Omental fat pad (tissue), 4 donors: ENCODE measurements around the gene FANCC. TPM values are rescaled to one million over a fixed set of nuclear protein-coding genes. Genes with fewer than 3 reads are reported as not detected.

ENCODE experiments used
- ATAC-seq: fragments of 150-250 bp; one replicate; pipeline ENCODE4 v1.9.1; 2016; ENCODE audit warnings: mild to moderate bottlenecking, moderate library complexity; ENCODE audit not compliant: low FRiP score
- DNase-seq: peaks from one replicate; pipeline ENCODE4 v3.0.0-alpha.2; 2019; ENCODE audit warnings: low spot score
- total RNA-seq, 4 donors: library from RNA; depleted of rRNA; stranded (reverse); fragments of >200 nt; gene quantifications; one replicate each; pipeline ENCODE4 v1.1.0, GENCODE V29; 2016
- TF ChIP-seq, protein P1 (sequence below), 3 donors: fragments of 450-650 bp; IDR thresholded peaks; one replicate each; pipeline ENCODE4 v1.5.1; 2016 to 2017; ENCODE audit warnings: antibody characterized with exemption in 3 of 3, mild to moderate bottlenecking in 3 of 3, moderate library complexity in 2 of 3

Gene FANCC
- total RNA-seq, 4 donors from 2014 or later = 4.6 to 6.8 (median 6.1) TPM

DNA sequence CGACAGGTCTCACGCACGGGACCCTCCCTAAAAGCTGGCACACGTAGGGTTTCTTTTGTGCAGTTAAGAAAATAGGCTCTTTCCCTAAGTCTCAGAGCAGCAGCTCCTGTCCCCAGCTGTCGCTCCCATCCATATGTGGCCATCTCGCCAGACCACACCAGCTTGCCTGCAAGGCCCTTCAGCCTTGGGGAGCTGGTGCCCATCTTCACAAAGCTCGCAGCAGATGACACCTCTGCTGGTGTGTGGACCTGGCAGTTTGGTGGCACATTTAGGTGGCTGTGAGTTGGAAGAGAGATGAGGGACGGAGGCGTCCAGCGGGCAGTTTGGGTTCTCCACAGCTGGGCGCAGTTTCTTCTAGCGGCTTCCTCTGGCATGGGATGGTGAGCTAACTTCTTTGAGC, 239.0 kb downstream of the FANCC start:
- TF ChIP-seq, protein P1, sequence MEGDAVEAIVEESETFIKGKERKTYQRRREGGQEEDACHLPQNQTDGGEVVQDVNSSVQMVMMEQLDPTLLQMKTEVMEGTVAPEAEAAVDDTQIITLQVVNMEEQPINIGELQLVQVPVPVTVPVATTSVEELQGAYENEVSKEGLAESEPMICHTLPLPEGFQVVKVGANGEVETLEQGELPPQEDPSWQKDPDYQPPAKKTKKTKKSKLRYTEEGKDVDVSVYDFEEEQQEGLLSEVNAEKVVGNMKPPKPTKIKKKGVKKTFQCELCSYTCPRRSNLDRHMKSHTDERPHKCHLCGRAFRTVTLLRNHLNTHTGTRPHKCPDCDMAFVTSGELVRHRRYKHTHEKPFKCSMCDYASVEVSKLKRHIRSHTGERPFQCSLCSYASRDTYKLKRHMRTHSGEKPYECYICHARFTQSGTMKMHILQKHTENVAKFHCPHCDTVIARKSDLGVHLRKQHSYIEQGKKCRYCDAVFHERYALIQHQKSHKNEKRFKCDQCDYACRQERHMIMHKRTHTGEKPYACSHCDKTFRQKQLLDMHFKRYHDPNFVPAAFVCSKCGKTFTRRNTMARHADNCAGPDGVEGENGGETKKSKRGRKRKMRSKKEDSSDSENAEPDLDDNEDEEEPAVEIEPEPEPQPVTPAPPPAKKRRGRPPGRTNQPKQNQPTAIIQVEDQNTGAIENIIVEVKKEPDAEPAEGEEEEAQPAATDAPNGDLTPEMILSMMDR (IDR thresholded peaks at IDR 0.05) = no peak
- ATAC-seq (no peak), DNase-seq (no peak)

DNA sequence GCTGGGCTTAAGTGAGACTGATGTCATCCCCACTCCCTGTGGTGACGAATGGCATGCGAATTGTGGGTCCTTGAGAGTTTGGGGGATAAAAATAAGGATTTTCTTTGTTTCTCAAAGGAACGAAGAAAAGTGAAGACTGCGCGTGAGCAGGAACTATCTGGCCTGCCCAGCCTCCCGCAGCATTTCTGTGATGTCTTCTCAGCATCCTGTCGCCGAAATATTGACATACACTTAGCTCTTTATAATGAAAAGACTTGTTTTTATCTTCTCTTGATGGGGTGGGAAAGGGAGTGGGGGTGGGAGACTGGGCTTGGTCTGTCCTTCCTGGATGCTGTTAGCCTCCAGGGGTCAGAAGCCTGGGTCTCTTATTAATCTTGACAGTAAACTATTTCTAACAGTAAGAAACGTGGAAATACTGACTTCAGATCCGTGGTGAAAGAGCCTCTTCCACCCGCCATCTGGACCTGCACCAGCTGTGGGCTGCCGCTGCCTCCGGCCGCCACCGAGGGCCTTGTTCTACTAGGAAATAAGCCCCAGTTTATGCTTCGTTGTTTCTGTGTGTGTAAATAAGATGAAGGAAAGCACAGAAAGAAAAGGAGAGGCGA, 239.6 kb downstream of the FANCC start:
- DNase-seq (no peak), ATAC-seq (no peak)
- TF ChIP-seq, protein P1 (IDR thresholded peaks at IDR 0.05) = no peak

DNA sequence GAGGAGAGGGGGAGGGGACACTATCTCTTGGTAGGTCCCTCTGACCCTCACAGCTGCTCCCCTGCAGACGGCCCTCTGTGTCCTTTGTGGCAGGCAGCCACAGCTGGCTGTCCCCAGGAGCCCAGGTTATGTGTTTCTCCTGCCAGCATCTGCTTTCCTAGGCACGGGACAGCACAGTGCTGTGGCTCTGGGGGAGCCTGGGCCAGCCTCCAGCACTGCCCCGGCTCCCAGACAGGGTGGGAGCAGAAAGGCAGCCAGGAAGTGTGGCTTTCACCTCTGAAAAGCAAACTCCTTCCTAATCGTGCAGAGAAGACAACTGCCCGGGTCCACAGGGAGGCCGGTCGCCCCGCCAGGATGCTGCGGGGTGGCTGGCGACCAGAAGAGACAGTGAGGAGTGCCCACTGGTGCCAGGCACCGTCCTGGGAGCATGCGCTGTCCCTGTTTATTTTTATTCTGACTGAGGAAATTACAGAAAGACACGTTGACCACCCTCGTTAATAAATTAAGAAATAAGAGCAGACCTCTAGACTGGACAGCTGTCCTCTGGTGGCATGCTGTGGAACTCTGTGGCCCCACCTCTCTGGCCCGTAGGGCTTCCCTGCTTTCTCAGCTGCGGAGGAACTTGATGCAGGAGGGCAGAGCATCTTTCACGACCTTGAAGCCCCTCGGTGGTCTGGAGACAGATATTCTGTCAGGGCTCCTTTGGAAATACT, 240.3 kb downstream of the FANCC start:
- DNase-seq (no peak), ATAC-seq (no peak)
- TF ChIP-seq, protein P1 (IDR thresholded peaks at IDR 0.05) = no peak

DNA sequence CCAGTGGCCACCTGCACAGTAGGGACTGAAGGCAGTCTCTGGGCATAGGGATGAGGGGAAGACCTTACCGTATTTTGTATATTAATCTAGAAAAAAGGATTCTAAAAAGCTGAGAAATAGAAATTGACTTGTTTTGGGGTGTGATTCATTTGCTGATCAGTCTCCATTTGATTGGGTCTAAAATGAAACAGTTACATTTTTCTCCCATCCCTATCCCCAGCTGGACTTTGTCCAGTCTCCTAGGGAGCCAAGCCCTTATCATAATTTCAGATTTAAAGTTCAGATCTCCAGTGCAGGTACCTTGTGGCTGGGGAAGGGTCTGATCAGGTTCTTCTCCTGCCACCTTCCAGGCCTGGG, 240.8 kb downstream of the FANCC start:
- ATAC-seq (no peak), DNase-seq (no peak)
- TF ChIP-seq, protein P1 (IDR thresholded peaks at IDR 0.05) = no peak

DNA sequence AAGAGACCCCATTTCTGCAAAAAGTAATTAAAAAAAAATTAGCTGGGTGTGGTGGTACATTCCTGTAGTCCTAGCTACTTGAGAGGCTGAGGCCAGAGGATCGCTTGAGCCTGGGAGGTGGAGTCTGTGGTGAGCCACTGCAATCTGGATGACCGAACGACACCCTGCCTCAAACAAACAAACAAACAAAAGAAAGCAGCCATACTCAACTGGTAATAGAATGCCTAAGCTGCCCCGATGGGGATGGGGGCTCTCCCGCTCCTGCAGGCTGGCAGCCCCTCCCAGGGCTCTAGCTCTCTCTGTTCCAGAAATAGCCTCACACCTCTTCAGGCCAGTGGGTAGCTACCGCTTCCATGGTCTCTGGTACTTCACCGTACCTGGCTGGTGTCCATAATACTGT, 241.8 kb downstream of the FANCC start:
- no peak for ATAC-seq
- no peak for DNase-seq
- TF ChIP-seq, protein P1 (IDR thresholded peaks at IDR 0.05) = no peak

DNA sequence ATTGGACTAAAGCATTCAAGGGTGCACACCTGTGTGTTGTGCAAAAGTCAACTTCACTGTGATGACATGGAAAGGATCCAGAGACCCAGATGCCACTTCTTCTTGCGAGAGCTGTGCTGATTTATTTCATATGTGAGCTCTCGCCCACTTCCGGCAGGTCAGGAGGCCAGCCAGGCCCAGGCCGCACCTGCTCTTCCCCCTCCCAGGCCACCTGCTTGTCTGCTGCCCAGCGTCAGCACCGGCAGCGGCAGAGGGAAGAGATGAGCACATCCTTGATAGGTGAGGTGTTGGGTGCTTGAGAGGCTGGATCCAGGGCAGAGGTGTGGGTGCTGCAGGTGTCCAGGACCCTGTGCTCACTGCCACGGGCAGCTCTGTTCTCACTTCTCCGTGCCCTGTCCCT, 242.9 kb downstream of the FANCC start:
- TF ChIP-seq, protein P1 (IDR thresholded peaks at IDR 0.05) = no peak
- DNase-seq = no peak
- ATAC-seq = no peak

DNA sequence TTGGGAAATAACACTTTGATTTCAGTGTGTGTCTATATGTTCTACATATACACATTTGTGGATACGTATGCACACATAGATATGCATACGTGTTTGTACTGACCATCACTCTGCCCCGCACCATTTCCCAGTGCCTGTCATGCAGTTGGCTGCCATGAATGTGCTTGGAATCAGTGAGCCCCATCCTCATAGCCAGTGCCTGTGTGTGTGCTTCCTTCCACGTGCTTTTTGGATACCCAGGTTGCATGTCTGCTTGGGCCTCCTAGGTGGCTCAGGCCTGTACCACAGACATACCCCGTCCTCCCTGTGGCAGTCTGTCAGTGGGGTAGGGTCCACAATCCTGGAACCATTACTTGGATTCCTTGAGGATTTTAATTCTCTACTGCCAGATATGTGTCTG, 243.6 kb downstream of the FANCC start:
- DNase-seq (no peak), ATAC-seq (no peak)
- TF ChIP-seq, protein P1 (IDR thresholded peaks at IDR 0.05) = no peak
